ENCODE data around the gene NHEJ1.

- TF ChIP-seq CTCF (conservative IDR thresholded peaks at IDR 0.05) (no peak), ZFX (IDR thresholded peaks at IDR 0.05) (no peak)
These were observed 38.2 kb downstream of the NHEJ1 start for GRCh38 chr2:219122202-219122980.

All from C4-2B (cell line).